Measurements from ENCODE around the gene HSPG2. TPM values are rescaled to one million over a fixed set of nuclear protein-coding genes. Genes with fewer than 3 reads are reported as not detected.

The HSPG2 gene
- total and polyA plus RNA-seq, 2 of the 13 experiments (the other 11 are each of a cell fraction or from before 2014, with no cell fraction given), result 9.1 to 13.1 TPM

- H3K36me3 ChIP-seq (replicated peaks in 1 of 2; ENCODE audit: control insufficient read depth in 1 of 2, insufficient read depth in 2 of 2, low read length in 2 of 2), result peaks cover 14 to 47% of the 10 kb centered on the region in 2 experiments
- H4K20me1 ChIP-seq (ENCODE audit: insufficient read depth, low read length), result no peaks in the 10 kb centered on the region
- H3K9ac ChIP-seq (ENCODE audit: insufficient read depth, low read depth, low read length), result no peak overlapping the region
- no peaks in the 10 kb centered on the region for H3K79me2 ChIP-seq (ENCODE audit: insufficient read depth, low read length)
- DNase-seq (ENCODE audit: low spot score) (no peak), FAIRE-seq (no peak), ATAC-seq (no peak)
- H3K4me3 ChIP-seq (replicated peaks in 1 of 3; ENCODE audit: insufficient read depth in 1 of 3, low read depth in 2 of 3, low read length in 3 of 3), result no peak overlapping the region
- no peaks in the 10 kb centered on the region for H3K9me3 ChIP-seq (ENCODE audit: low read length)
- WGBS (ENCODE audit: low lambda C conversion rate), result 100% methylated on average over 7 of the region's 11 CpGs
- no peak overlapping the region for H2AFZ ChIP-seq (ENCODE audit: low read length)
- POLR2A ChIA-PET, result no interaction called here
- no TSS peak for BruUV-seq (replicated peaks)
- intact Hi-C loops (cut with micrococcal nuclease; ENCODE audit: unreplicated experiment), result no loop called here
- in situ Hi-C loops (cut with HindIII; ENCODE audit: extremely low pct_ligation_motif_present, low pct_unique_long_range_greater_than_20kb), result no loop called here
- CTCF ChIA-PET (ENCODE audit: low intra/inter-chr PET ratio, low total read pairs), result no interaction called here
- no peaks in the 10 kb centered on the region for H3K27me3 ChIP-seq (ENCODE audit: control insufficient read depth in 1 of 2, insufficient read depth in 2 of 2, low read length in 2 of 2)
- H3K4me1 ChIP-seq (ENCODE audit: insufficient read depth, low read length), result no peaks in the 10 kb centered on the region
- no peak overlapping the region for H3K4me2 ChIP-seq (ENCODE audit: low read depth, low read length)
- H3K27ac ChIP-seq (ENCODE audit: extremely low read length, insufficient read depth, low read length), result no peak overlapping the region
- TF ChIP-seq THAP7 (CRISPR knock-in tag; IDR thresholded peaks at IDR 0.05), result no peak
- TF ChIP-seq, protein P1, sequence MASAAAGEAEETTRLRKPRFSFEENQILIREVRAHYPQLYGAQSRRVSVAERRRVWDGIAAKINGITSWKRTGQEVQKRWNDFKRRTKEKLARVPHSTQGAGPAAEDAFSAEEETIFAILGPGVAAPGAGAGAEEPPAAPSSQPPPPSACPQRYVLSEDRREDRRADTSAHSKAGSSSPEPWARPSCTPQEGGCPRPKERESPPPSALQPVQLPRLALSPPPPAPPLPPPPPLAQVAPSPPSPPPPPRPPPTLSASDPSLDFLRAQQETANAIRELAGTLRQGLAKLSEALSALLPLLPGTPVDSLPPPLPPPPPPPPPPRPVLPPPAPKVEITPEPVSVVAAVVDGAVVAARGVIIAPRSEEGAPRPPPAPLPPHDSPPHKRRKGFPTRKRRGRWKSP (CRISPR knock-in tag; IDR thresholded peaks at IDR 0.05), result no peak
- no peak for TF ChIP-seq ZNF530 (CRISPR knock-in tag; IDR thresholded peaks at IDR 0.05; ENCODE audit: low read depth)
- TF ChIP-seq NCOR1 (IDR thresholded peaks at IDR 0.05; ENCODE audit: borderline replicate concordance, low read length), result no peak
- no peak for TF ChIP-seq HIC2 (CRISPR knock-in tag; IDR thresholded peaks at IDR 0.05; ENCODE audit: low read depth)
- no peak for TF ChIP-seq POLR2AphosphoS2 (IDR thresholded peaks at IDR 0.05; ENCODE audit: low read depth, low read length)
- no peak for TF ChIP-seq ZBTB7A (CRISPR knock-in tag; IDR thresholded peaks at IDR 0.05)
- TF ChIP-seq, protein P2, sequence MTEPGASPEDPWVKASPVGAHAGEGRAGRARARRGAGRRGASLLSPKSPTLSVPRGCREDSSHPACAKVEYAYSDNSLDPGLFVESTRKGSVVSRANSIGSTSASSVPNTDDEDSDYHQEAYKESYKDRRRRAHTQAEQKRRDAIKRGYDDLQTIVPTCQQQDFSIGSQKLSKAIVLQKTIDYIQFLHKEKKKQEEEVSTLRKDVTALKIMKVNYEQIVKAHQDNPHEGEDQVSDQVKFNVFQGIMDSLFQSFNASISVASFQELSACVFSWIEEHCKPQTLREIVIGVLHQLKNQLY (CRISPR knock-in tag; IDR thresholded peaks at IDR 0.05), result no peak
- TF ChIP-seq SMC3 (IDR thresholded peaks at IDR 0.05; ENCODE audit: low read length), result no peak
- TF ChIP-seq ZNF256 (CRISPR knock-in tag; conservative IDR thresholded peaks at IDR 0.05), result no peak
- TF ChIP-seq, protein P3, sequence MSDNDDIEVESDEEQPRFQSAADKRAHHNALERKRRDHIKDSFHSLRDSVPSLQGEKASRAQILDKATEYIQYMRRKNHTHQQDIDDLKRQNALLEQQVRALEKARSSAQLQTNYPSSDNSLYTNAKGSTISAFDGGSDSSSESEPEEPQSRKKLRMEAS (IDR thresholded peaks at IDR 0.05), result no peak
- no peak for TF ChIP-seq TOE1 (CRISPR knock-in tag; IDR thresholded peaks at IDR 0.05)
- no peak for TF ChIP-seq SIX4 (CRISPR knock-in tag; IDR thresholded peaks at IDR 0.05)
- TF ChIP-seq IRX3 (CRISPR knock-in tag; IDR thresholded peaks at IDR 0.05; ENCODE audit: borderline replicate concordance, low read depth), result no peak
- TF ChIP-seq MXD4 (CRISPR knock-in tag; IDR thresholded peaks at IDR 0.05), result no peak
- TF ChIP-seq NR3C1 (CRISPR knock-in tag; IDR thresholded peaks at IDR 0.05), result no peak
- TF ChIP-seq PHF5A (CRISPR knock-in tag; IDR thresholded peaks at IDR 0.05; ENCODE audit: low read depth, unreplicated experiment), result no peak
- TF ChIP-seq ZNF124 (CRISPR knock-in tag; IDR thresholded peaks at IDR 0.05), result no peak
- no peak for TF ChIP-seq ZNF770 (CRISPR knock-in tag; IDR thresholded peaks at IDR 0.05)
Observed at GRCh38 chr1:21843996-21844395, 93.1 kb downstream of the HSPG2 start.
